HepG2 (cell line): ENCODE data around the gene ACADSB. TPM values are rescaled to one million over a fixed set of nuclear protein-coding genes. Genes with fewer than 3 reads are reported as not detected.

Experiments
- ATAC-seq: fragments of 200-7000 bp; cut with Tn5 transposase; 3 replicates; pipeline ENCODE4 v1.9.1; 2020; ENCODE audit warnings: mild to moderate bottlenecking, moderate library complexity
- BruUV-seq: library from RNA; stranded (reverse); fragments of 400-500 nt; replicated peaks from 2 replicates; lab custom pipeline; 2021; lab: Mats Ljungman, UMichigan
- CTCF ChIA-PET: fragments of 300-600 bp; formaldehyde crosslinking; extraction: SDS; loops from one replicate; lab custom pipeline; 2021; ENCODE audit warnings: low total read pairs, inconsistent platforms, low intra/inter-chr PET ratio; lab: Yijun Ruan, JAX
- POLR2A ChIA-PET: fragments of 350-600 bp; sonication (Branson Sonifier 250); formaldehyde crosslinking; loops from one replicate; lab custom pipeline; 2020; ENCODE audit warnings: antibody characterized with exemption, inconsistent platforms; lab: Yijun Ruan, JAX
- DNase-seq: peaks from one replicate; pipeline ENCODE4 v3.0.0-alpha.2; 2015; ENCODE audit warnings: low spot score
- FAIRE-seq: peaks from 3 replicates; lab custom pipeline; 2011; peaks lifted over from hg19 to GRCh38; lab: Jason Lieb, UNC
- H2AFZ ChIP-seq: one replicate; pipeline ENCODE4 v1.6.1; 2011; ENCODE audit warnings: low read length, inconsistent platforms
- H3K27ac ChIP-seq: fragments of 300-600 bp; 3 replicates; pipeline ENCODE4 v1.8.0; 2011; ENCODE audit warnings: mixed run types, mild to moderate bottlenecking, mixed read lengths, low read length, inconsistent platforms; ENCODE audit not compliant: insufficient read depth; ENCODE audit errors: extremely low read length
- H3K27me3 ChIP-seq, 2 experiments: fragments of 200-600 bp in 1 of 2; 2 replicates in 1 of 2; 3 replicates in 1 of 2; pipeline versions ENCODE4 v1.6.0 to v1.8.0; 2011; ENCODE audit warnings: low read length in 2 of 2, mild to moderate bottlenecking in 2 of 2, moderate library complexity in 2 of 2, inconsistent platforms in 1 of 2; ENCODE audit not compliant: insufficient read depth in 2 of 2, control insufficient read depth in 1 of 2
- H3K36me3 ChIP-seq, 2 experiments: fragments of 200-600 bp in 1 of 2; replicated peaks in 1 of 2; 2 replicates in 1 of 2; 3 replicates in 1 of 2; pipeline versions ENCODE4 v1.5.1 to v1.8.0; 2011; ENCODE audit warnings: low read length in 2 of 2, inconsistent platforms in 1 of 2; ENCODE audit not compliant: insufficient read depth in 2 of 2, control insufficient read depth in 1 of 2
- H3K4me1 ChIP-seq: 2 replicates; pipeline ENCODE4 v1.5.1; 2012; ENCODE audit warnings: low read length, inconsistent platforms; ENCODE audit not compliant: insufficient read depth
- H3K4me2 ChIP-seq: 2 replicates; pipeline ENCODE4 v1.6.0; 2011; ENCODE audit warnings: low read depth, low read length, inconsistent platforms
- H3K4me3 ChIP-seq, 3 experiments: fragments of 200-600 bp in 1 of 3; sonication (generic), shearing (Covaris generic) in 1 of 3; replicated peaks in 1 of 3; 2 replicates each; pipeline ENCODE4 v1.5.1; 2011 to 2016; ENCODE audit warnings: low read length in 3 of 3, inconsistent platforms in 2 of 3, low read depth in 2 of 3, mild to moderate bottlenecking in 2 of 3, control low read depth in 1 of 3, mixed read lengths in 1 of 3; ENCODE audit not compliant: insufficient read depth in 1 of 3
- H3K79me2 ChIP-seq: one replicate; pipeline ENCODE4 v1.6.1; 2011; ENCODE audit warnings: low read length, inconsistent platforms; ENCODE audit not compliant: insufficient read depth
- H3K9ac ChIP-seq: 2 replicates; pipeline ENCODE4 v1.6.0; 2011; ENCODE audit warnings: mild to moderate bottlenecking, low read depth, low read length, inconsistent platforms; ENCODE audit not compliant: insufficient read depth
- H3K9me3 ChIP-seq: 2 replicates; pipeline ENCODE4 v1.5.1; 2012; ENCODE audit warnings: mild to moderate bottlenecking, low read length
- H4K20me1 ChIP-seq: 2 replicates; pipeline ENCODE4 v1.6.0; 2011; ENCODE audit warnings: inconsistent platforms, mild to moderate bottlenecking, low read length, moderate library complexity; ENCODE audit not compliant: insufficient read depth
- IRX3 ChIP-seq: sonication (generic); formaldehyde crosslinking; IDR thresholded peaks from 2 replicates; pipeline ENCODE4 v1.8.1; 2023; ENCODE audit warnings: mild to moderate bottlenecking, low read depth, missing genetic modification reagents, borderline replicate concordance
- NFYB ChIP-seq: sonication (generic); formaldehyde crosslinking; IDR thresholded peaks from 2 replicates; pipeline ENCODE4 v1.4.0; 2020; ENCODE audit warnings: missing genetic modification reagents
- SAP130 ChIP-seq: IDR thresholded peaks from 2 replicates; pipeline ENCODE4 v1.6.1; 2016; ENCODE audit warnings: low read depth
- SNRNP70 ChIP-seq: fragments of 200-400 bp; formaldehyde crosslinking; IDR thresholded peaks from 2 replicates; pipeline ENCODE4 v1.6.1; 2017; ENCODE audit warnings: mild to moderate bottlenecking, low read depth, low read length, moderate library complexity
- ZNF224 ChIP-seq: sonication (generic); formaldehyde crosslinking; IDR thresholded peaks from 2 replicates; pipeline ENCODE4 v1.5.0; 2020; ENCODE audit warnings: mild to moderate bottlenecking, missing genetic modification reagents
- WGBS: methylation state at CpG from one replicate; pipeline ENCODE4 v1.1.6; 2017; ENCODE audit warnings: low lambda C conversion rate; 5-methylcytosine and 5-hydroxymethylcytosine counted together
- in situ Hi-C: cut with HindIII; loops from 2 replicates; pipeline ENCODE4 v1.10.0; 2017; ENCODE audit warnings: low pct_unique_long_range_greater_than_20kb; ENCODE audit not compliant: extremely low pct_ligation_motif_present
- intact Hi-C: fragments of 100-400 bp; cut with micrococcal nuclease; formaldehyde crosslinking; loops from one replicate; pipeline ENCODE4 v1.10.0; 2022; ENCODE audit not compliant: unreplicated experiment
- polyA plus RNA-seq, 8 experiments: library from polyadenylated mRNA; depleted of rRNA in 3 of 8; stranded (reverse) in 7 of 8; unstranded in 1 of 8; fragments of >200 nt; fragmentation: Illumina TruSeq in 4 of 8; extraction: Trizol in 4 of 8; gene quantifications; 2 replicates each; pipeline versions ENCODE4 v1.2.1 to v1.2.3, GENCODE V29; 2011 to 2016; ENCODE audit warnings: low read depth in 4 of 8, missing spikeins in 1 of 8, mixed read lengths in 1 of 8; ENCODE audit not compliant: insufficient read depth in 1 of 8
- total RNA-seq, 5 experiments: library from RNA; depleted of rRNA; stranded (reverse); fragments of >200 nt; fragmentation: Illumina TruSeq; extraction: Trizol; gene quantifications; 2 replicates each; pipeline ENCODE4 v1.2.3, GENCODE V29; 2016; ENCODE audit warnings: low read depth in 1 of 5
- TF ChIP-seq, protein P1 (sequence below): sonication (generic); formaldehyde crosslinking; IDR thresholded peaks from 2 replicates; pipeline ENCODE4 v1.4.0; 2020; ENCODE audit warnings: missing genetic modification reagents, borderline replicate concordance
- TF ChIP-seq, protein P2 (sequence below): IDR thresholded peaks from 2 replicates; pipeline ENCODE4 v1.6.1; 2012; ENCODE audit warnings: inconsistent platforms

The ACADSB gene
- total and polyA plus RNA-seq, 2 of the 13 experiments (the other 11 are each of a cell fraction or from before 2014, with no cell fraction given): 80.0 to 87.6 TPM

DNA sequence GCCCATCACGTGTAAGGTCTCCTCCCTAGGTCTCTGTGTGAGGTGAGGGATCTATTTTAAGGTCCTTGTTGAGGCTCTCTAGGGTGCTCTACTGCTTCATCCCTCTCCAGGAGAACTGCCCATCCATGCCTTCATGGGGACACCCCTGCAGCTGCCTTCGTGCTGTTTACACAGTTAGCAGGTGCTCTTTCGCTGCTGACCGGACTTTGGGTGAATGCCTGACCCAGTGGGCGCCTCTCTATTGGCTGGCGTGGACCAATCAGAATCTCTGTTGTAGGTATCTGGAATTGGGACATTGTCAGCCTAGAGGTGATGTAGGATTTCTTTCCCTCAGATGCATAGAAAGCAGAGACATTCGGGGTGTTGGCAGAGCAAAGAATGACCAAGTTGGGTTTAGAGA, 88.2 kb downstream of the ACADSB start:
- WGBS: 3% methylated on average over 6 of the region's 7 CpGs

More for the DNA sequence above, 88.2 kb downstream of the ACADSB start:
- no TSS peak for BruUV-seq
- Histone ChIP-seq H3K9me3 (no peaks in the 10 kb centered on the region), H3K4me1 (no peaks in the 10 kb centered on the region), H3K79me2 (no peaks in the 10 kb centered on the region), H3K9ac (no peak overlapping the region), H3K4me3 (no peak overlapping the region), H2AFZ (no peak overlapping the region), H3K36me3 (no peaks in the 10 kb centered on the region), H3K4me2 (no peak overlapping the region), H4K20me1 (no peaks in the 10 kb centered on the region), H3K27ac (no peak overlapping the region), H3K27me3 (peaks cover 1 to 31% of the 10 kb centered on the region in 2 experiments; a peak in 3 of 5 replicates)
- in situ Hi-C loops: loop anchor here (25.0 kb wide), 1 partner anchor 865 kb away; no protein-coding TSS in a partner anchor
- ChIA-PET CTCF (no interaction called here), POLR2A (no interaction called here)
- ATAC-seq (no peak; the same call in 2 of the 3 replicates), FAIRE-seq (no peak), DNase-seq (no peak)
- intact Hi-C loops: no loop called here
- TF ChIP-seq SNRNP70 (no peak), ZNF224 (CRISPR knock-in tag) (no peak), NFYB (CRISPR knock-in tag) (peak; percentile 34; the same call in 1 of the 2 replicates), SAP130 (CRISPR knock-in tag) (no peak), IRX3 (no peak)
- TF ChIP-seq, protein P1, sequence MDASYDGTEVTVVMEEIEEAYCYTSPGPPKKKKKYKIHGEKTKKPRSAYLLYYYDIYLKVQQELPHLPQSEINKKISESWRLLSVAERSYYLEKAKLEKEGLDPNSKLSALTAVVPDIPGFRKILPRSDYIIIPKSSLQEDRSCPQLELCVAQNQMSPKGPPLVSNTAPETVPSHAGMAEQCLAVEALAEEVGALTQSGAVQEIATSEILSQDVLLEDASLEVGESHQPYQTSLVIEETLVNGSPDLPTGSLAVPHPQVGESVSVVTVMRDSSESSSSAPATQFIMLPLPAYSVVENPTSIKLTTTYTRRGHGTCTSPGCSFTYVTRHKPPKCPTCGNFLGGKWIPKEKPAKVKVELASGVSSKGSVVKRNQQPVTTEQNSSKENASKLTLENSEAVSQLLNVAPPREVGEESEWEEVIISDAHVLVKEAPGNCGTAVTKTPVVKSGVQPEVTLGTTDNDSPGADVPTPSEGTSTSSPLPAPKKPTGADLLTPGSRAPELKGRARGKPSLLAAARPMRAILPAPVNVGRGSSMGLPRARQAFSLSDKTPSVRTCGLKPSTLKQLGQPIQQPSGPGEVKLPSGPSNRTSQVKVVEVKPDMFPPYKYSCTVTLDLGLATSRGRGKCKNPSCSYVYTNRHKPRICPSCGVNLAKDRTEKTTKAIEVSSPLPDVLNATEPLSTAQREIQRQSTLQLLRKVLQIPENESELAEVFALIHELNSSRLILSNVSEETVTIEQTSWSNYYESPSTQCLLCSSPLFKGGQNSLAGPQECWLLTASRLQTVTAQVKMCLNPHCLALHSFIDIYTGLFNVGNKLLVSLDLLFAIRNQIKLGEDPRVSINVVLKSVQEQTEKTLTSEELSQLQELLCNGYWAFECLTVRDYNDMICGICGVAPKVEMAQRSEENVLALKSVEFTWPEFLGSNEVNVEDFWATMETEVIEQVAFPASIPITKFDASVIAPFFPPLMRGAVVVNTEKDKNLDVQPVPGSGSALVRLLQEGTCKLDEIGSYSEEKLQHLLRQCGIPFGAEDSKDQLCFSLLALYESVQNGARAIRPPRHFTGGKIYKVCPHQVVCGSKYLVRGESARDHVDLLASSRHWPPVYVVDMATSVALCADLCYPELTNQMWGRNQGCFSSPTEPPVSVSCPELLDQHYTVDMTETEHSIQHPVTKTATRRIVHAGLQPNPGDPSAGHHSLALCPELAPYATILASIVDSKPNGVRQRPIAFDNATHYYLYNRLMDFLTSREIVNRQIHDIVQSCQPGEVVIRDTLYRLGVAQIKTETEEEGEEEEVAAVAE (CRISPR knock-in tag): peak; percentile 84
- TF ChIP-seq, protein P2, sequence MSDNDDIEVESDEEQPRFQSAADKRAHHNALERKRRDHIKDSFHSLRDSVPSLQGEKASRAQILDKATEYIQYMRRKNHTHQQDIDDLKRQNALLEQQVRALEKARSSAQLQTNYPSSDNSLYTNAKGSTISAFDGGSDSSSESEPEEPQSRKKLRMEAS: 0 out of 2 replicates have a peak, but pooled peaks have one; percentile 36
